H54 (cell line): ENCODE data around the gene SGCA.
A peak's percentile ranks its signal among the peaks of the same experiment; 100 is the strongest.

Source experiments
- DNase-seq: peaks from one replicate; pipeline ENCODE4 v3.0.0; 2011; ENCODE audit warnings: low spot score, mixed read lengths; ENCODE audit not compliant: insufficient read length
- FAIRE-seq: peaks from 3 replicates; lab custom pipeline; 2011; peaks lifted over from hg19 to GRCh38; lab: Jason Lieb, UNC
- POLR2A ChIP-seq: IDR thresholded peaks from 2 replicates; pipeline ENCODE4 v1.6.1; 2011; ENCODE audit warnings: low read depth, mild to moderate bottlenecking, low read length

SGCA gene

GRCh38 chr17:50218071-50218759 is 52.4 kb downstream of the SGCA start:
- no peak for FAIRE-seq
- DNase-seq: no peak
- TF ChIP-seq POLR2A: no peak

- no peak for DNase-seq
- FAIRE-seq: peak; percentile 64
- TF ChIP-seq POLR2A: no peak
These were observed 53.0 kb downstream of the SGCA start for GRCh38 chr17:50218771-50219315.

- no peak for FAIRE-seq
- DNase-seq: peak; percentile 71
- no peak for TF ChIP-seq POLR2A
These were observed 53.5 kb downstream of the SGCA start for GRCh38 chr17:50219342-50219741.

- no peak for DNase-seq
- no peak for FAIRE-seq
- no peak for TF ChIP-seq POLR2A
These were observed 54.2 kb downstream of the SGCA start for GRCh38 chr17:50219939-50220465.

GRCh38 chr17:50220811-50221210 is 55.0 kb downstream of the SGCA start:
- DNase-seq: no peak
- TF ChIP-seq POLR2A: no peak; the same call in 1 of the 2 replicates

GRCh38 chr17:50221266-50221863 is 55.6 kb downstream of the SGCA start:
- no peak for TF ChIP-seq POLR2A
- FAIRE-seq: no peak
- no peak for DNase-seq

More at GRCh38 chr17:50220811-50221210, 55.0 kb downstream of the SGCA start:
- no peak for FAIRE-seq

- 0 out of 2 replicates have a peak, but pooled peaks have one; percentile 7 for TF ChIP-seq POLR2A
- DNase-seq: no peak
These were observed 56.2 kb downstream of the SGCA start for GRCh38 chr17:50221864-50222545.

GRCh38 chr17:50222922-50223321 is 57.1 kb downstream of the SGCA start:
- DNase-seq: no peak
- no peak for FAIRE-seq
- TF ChIP-seq POLR2A: no peak

More at GRCh38 chr17:50221864-50222545, 56.2 kb downstream of the SGCA start:
- FAIRE-seq: no peak
